Activated CD8-positive, alpha-beta memory T cell treated with anti-CD3 and anti-CD28 coated beads, Interleukin-2, amount 50 U/mL, for 4 hours (primary cell): ENCODE data around the gene UBXN6.

Source experiments
- DNase-seq: peaks from one replicate; pipeline ENCODE4 v3.0.0-alpha.2; 2020

Gene UBXN6

GRCh38 chr19:4437103-4437502 is 20.5 kb downstream of the UBXN6 start:
- no peak for DNase-seq

GRCh38 chr19:4436231-4436630 is 21.4 kb downstream of the UBXN6 start:
- no peak for DNase-seq

- DNase-seq, result no peak
Observed at GRCh38 chr19:4434391-4434790, 23.2 kb downstream of the UBXN6 start.

- no peak for DNase-seq
Observed at GRCh38 chr19:4432918-4433506, 24.6 kb downstream of the UBXN6 start.

GRCh38 chr19:4431808-4432674 is 25.6 kb downstream of the UBXN6 start:
- no peak for DNase-seq

- DNase-seq, result no peak
Observed at GRCh38 chr19:4431296-4431695, 26.3 kb downstream of the UBXN6 start.

- no peak for DNase-seq
Observed at GRCh38 chr19:4430760-4431159, 26.8 kb downstream of the UBXN6 start.

GRCh38 chr19:4429771-4430171 is 27.8 kb downstream of the UBXN6 start:
- DNase-seq, result no peak

GRCh38 chr19:4429256-4429655 is 28.3 kb downstream of the UBXN6 start:
- no peak for DNase-seq

- no peak for DNase-seq
Observed at GRCh38 chr19:4428326-4428975, 29.1 kb downstream of the UBXN6 start.

GRCh38 chr19:4425537-4425936 is 32.1 kb downstream of the UBXN6 start:
- no peak for DNase-seq

- DNase-seq, result no peak
Observed at GRCh38 chr19:4423416-4424126, 34.0 kb downstream of the UBXN6 start.

- no peak for DNase-seq
Observed at GRCh38 chr19:4416268-4416667, 41.3 kb downstream of the UBXN6 start.

GRCh38 chr19:4415352-4415751 is 42.2 kb downstream of the UBXN6 start:
- no peak for DNase-seq

- no peak for DNase-seq
Observed at GRCh38 chr19:4414800-4415321, 42.7 kb downstream of the UBXN6 start.

GRCh38 chr19:4414144-4414799 is 43.3 kb downstream of the UBXN6 start:
- DNase-seq, result no peak

- DNase-seq, result no peak
Observed at GRCh38 chr19:4413588-4413987, 44.0 kb downstream of the UBXN6 start.

GRCh38 chr19:4409123-4409933 is 48.3 kb downstream of the UBXN6 start:
- DNase-seq, result no peak

GRCh38 chr19:4406626-4407025 is 51.0 kb downstream of the UBXN6 start:
- no peak for DNase-seq

- DNase-seq, result no peak
Observed at GRCh38 chr19:4405977-4406376, 51.6 kb downstream of the UBXN6 start.

GRCh38 chr19:4403005-4403761 is 54.4 kb downstream of the UBXN6 start:
- no peak for DNase-seq
